ENCODE measurements around the gene IFNW1. TPM values are rescaled to one million over a fixed set of nuclear protein-coding genes. Genes with fewer than 3 reads are reported as not detected.

The IFNW1 gene
- total and polyA plus RNA-seq, 10 of the 15 experiments (the other 5 are each of a cell fraction or from before 2014, with no cell fraction given): 0.06 to 0.11 (median 0.09) TPM; not detected in 7

- TF ChIP-seq IRF4 (IDR thresholded peaks at IDR 0.05; ENCODE audit: low read depth, low read length) (peak; percentile 53; the same call in 1 of the 2 replicates), NRF1 (conservative IDR thresholded peaks at IDR 0.05; ENCODE audit: low read depth, low read length) (no peak), ETV6 (conservative IDR thresholded peaks at IDR 0.05 in 1 of 2, IDR thresholded peaks at IDR 0.05 in 1 of 2; ENCODE audit: borderline replicate concordance in 1 of 2, low read depth in 1 of 2) (peak in 1 of 2 experiments; percentile 89; a peak in 2 of 4 replicates), EED (IDR thresholded peaks at IDR 0.05; ENCODE audit: low read depth) (peak; percentile 73), TARDBP (IDR thresholded peaks at IDR 0.05; ENCODE audit: borderline replicate concordance) (no peak), RAD51 (IDR thresholded peaks at IDR 0.05) (no peak), SRF (IDR thresholded peaks at IDR 0.05; ENCODE audit: low read depth in 2 of 2, low read length in 2 of 2) (no peak), ATF2 (IDR thresholded peaks at IDR 0.05; ENCODE audit: low read length) (0 out of 2 replicates have a peak, but pooled peaks have one; percentile 30), FOXM1 (IDR thresholded peaks at IDR 0.05; ENCODE audit: low read depth, low read length) (no peak), IRF3 (IDR thresholded peaks at IDR 0.05) (no peak), USF1 (IDR thresholded peaks at IDR 0.05; ENCODE audit: borderline replicate concordance, extremely low read length, insufficient read depth, low read depth, low read length) (no peak), BCL11A (IDR thresholded peaks at IDR 0.05; ENCODE audit: low read depth, low read length) (0 out of 2 replicates have a peak, but pooled peaks have one; percentile 12), RELA (IDR thresholded peaks at IDR 0.05; ENCODE audit: borderline replicate concordance, partially characterized antibody) (no peak), TCF12 (IDR thresholded peaks at IDR 0.05; ENCODE audit: low read depth, low read length) (no peak), TAF1 (IDR thresholded peaks at IDR 0.05; ENCODE audit: borderline replicate concordance, low read depth, low read length) (no peak), POLR2A (IDR thresholded peaks at IDR 0.05; ENCODE audit: low read depth, low read length) (no peak), ZNF274 (IDR thresholded peaks at IDR 0.05; ENCODE audit: insufficient read depth, insufficient read length) (no peak), CREM (IDR thresholded peaks at IDR 0.05; ENCODE audit: low read depth) (peak; percentile 25; the same call in 1 of the 2 replicates), CBFB (IDR thresholded peaks at IDR 0.05; ENCODE audit: low read depth) (0 out of 2 replicates have a peak, but pooled peaks have one; percentile 38), ZSCAN29 (IDR thresholded peaks at IDR 0.05) (no peak), E2F8 (IDR thresholded peaks at IDR 0.05; ENCODE audit: low read depth, partially characterized antibody) (no peak), POLR2AphosphoS5 (IDR thresholded peaks at IDR 0.05; ENCODE audit: low read length) (no peak), MXI1 (IDR thresholded peaks at IDR 0.05; ENCODE audit: low read depth, low read length) (no peak), KDM1A (IDR thresholded peaks at IDR 0.05; ENCODE audit: borderline replicate concordance) (no peak), JUNB (IDR thresholded peaks at IDR 0.05) (0 out of 2 replicates have a peak, but pooled peaks have one; percentile 15), MTA2 (IDR thresholded peaks at IDR 0.05; ENCODE audit: low read depth) (no peak), CREB1 (IDR thresholded peaks at IDR 0.05; ENCODE audit: low read depth) (no peak)
Observed at GRCh38 chr9:21160178-21160577, 18.5 kb upstream of the IFNW1 start (continued).

All from GM12878 (cell line).